Stimulated activated CD4-positive, alpha-beta T cell treated with anti-CD3 and anti-CD28 coated beads, Interleukin-4, amount 100 ng/mL, for 4 hours (primary cell): ENCODE results near the gene PNRC1.
A peak's percentile ranks its signal among the peaks of the same experiment; 100 is the strongest.
"Not testable (repeated sequence)": the region's sequence is repeated elsewhere in the genome, so short reads cannot be mapped to it uniquely, and the experiment has no call there.

Experiments used
- DNase-seq, 2 experiments: peaks; one replicate each; pipeline ENCODE4 v3.0.0-alpha.2; 2020

The PNRC1 gene

GRCh38 chr6:89063881-89064280 lies 16.7 kb upstream of the PNRC1 start:
- no peak for DNase-seq

DNA sequence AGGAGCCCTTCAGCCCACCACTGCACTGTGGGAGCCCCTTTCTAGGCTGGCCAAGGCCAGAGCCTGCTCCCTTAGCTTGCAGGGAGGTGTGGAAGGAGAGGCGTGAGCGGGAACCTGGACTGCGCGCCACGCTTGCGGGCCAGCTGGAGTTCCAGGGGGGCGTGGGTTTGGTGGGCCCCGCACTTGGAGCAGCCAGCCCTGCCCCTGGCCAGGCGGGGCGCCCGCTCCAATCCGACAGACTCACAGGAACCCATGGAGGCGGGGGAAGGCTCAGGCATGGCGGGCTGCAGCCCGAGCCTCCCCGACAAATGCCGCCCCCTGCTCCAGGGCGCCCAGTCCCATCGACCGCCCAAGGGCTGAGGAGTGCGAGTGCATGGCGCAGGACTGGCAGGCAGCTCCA lies 15.6 kb upstream of the PNRC1 start:
- not testable (repeated sequence) for DNase-seq

DNA sequence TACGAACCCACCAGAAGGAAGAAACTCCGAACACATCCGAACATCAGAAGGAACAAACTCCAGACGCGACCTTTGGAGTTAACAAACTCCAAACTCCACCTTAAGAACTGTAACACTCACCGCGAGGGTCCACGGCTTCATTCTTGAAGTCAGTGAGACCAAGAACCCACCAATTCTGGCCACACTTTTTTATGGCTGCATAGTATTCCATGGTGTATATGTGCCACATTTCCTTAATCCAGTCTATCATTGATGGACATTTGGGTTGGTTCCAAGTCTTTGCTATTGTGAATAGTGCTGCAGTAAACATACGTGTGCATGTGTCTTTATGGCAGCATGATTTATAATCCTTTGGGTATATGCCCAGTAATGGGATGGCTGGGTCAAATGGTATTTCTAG lies 14.4 kb upstream of the PNRC1 start:
- DNase-seq = not testable (repeated sequence)

GRCh38 chr6:89066940-89067646 lies 13.5 kb upstream of the PNRC1 start:
- no peak for DNase-seq

- DNase-seq = no peak
Observed at GRCh38 chr6:89067796-89068195, 12.8 kb upstream of the PNRC1 start.

DNA sequence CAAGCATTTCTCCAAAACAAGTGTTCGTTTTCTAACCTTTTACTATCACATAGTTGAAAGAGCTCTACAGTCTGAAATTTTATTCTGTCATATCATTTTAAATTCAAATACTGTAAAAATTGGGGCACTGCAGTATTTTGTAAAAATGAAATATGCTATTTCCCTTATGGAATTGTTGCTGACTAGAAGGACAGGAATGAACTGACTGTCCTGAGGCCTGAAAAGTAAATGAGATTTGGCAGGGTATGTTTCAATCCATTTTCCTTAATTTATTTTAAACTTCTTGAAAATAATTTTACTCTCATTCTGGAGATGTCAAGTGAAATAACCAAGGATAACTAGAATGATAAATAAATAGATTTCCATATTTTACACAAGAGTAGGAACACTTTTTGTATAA lies 11.9 kb upstream of the PNRC1 start:
- DNase-seq = no peak

GRCh38 chr6:89069536-89070163 lies 10.9 kb upstream of the PNRC1 start:
- no peak for DNase-seq

GRCh38 chr6:89071036-89071435 lies 9.5 kb upstream of the PNRC1 start:
- DNase-seq = no peak

DNA sequence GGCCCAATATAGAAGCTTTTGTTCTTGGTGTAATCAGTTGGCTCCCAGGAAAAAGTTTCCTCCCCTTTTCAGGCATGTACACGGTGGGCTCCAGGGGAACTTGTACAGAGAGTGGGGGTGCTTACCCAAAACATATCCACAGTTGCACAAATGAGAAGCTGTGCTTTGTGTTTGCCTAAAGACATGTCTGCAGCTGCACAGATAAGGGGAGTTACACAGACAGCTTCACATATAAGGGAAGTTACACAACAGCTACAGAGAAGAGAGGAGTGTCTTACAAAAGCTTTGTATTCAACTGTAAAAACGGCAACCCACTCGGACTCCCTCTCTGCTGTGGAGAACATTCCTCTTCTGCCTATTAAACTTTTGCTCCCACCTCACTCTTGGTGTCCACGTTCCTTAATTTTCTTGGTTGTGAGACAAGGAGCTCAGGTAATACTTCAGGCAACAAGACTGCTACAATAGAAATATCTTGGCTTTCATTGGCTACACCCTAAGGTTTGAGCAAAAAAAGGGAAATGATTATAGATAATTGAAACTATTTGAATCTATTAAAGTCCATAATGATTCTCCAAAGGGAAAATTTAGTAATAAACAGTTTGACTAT lies 7.4 kb upstream of the PNRC1 start:
- no peak for DNase-seq

DNA sequence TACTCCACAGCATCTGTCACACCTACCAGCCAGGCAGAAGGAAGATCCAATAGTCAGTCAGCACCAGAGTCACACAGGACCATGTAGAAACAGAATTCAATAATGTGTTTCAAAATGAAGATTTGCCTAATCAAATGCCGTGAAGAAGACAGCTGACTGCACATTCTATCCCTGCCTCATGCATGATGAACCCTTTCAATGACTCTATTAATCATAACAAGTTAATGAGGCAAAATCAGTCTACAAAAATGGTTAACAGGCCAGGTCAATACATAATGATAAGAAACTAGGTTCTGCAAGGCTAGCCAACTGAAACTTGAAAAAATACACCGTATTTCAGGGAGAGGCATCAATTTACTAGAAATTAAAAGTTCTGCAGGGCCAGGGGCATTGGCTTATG lies 6.7 kb upstream of the PNRC1 start:
- DNase-seq = no peak

DNA sequence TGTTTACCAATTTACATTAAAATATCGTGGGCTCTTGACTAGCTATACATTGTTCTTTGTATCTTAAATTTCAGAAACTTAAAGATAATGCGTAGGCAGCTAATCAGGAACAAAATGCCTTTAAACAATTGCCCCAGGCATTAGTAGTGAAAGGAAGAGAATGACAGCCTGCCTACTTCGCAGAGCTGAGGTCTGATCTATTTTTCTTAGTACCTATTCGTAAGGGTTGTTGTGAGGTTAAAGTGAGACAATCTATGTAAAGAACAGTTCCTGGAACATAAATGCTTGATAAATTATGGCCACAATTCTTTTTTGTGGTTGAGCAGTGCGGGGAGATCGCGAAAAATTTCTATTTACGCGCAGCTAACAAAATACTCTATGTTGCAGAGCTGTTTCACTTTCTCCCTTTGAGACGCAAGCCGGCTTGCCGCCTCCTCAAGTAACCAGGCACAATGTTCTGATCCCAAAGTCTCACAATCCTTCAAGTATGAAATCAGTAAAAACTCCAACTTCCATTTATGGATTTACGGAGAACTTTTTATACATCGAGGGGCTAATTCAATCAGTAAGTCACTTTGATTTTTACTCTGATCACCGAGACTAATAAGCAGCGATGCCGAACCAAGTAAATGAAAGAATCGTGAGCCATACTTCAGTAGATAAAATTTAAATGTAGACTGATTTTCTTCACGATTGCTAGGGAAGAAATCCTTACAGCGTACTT lies 878 bp upstream of the PNRC1 start:
- peak; percentile 12 to 42 for DNase-seq

GRCh38 chr6:89081129-89081422 lies 525 bp downstream of the PNRC1 start:
- DNase-seq = peak in 1 of 2 experiments; percentile 3

DNA sequence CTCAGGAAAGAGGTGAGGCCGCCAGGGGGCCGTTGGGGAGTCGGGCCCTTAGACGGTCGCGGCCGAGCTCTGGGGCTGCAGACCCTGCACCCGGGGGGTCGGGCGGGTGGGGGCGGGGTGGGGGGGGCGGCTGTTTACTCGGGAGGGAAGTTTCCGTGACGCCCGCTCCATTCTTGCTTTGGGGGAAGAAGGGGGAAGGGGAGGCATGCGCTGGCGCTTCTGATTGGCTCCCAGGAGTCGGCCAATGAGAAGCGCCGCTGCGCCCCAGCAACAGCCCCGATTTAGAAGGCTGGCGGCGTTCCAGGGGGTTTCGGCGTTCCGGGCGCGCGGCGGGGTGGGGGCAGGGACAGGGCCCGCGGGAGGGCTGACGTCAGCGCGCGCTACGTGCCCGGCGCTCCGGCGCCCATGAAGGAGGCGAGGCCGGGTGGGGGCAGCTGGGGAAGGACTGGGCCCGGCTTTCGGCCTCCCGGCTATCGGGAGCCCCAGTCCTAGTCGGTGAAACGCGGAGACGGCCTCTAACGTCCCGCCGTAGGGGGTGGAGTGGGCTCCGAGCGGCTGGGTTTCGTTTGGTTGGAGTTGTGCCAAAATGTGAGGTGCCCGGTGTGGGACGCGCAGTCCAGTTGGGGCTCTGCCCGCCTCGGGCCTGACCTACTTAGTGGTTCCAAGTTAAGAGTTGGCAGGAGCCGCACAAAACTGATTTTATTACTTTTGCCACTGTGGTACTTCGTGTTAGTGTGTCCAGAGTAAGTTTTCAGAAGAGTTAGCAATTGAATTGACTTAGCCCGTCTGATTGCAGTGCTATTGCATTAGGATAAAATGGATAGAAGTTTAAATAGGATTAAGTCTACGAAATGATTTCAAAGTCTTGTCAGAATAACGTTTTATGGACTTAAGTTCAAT lies 1.1 kb downstream of the PNRC1 start:
- peak; percentile 96 to 100 for DNase-seq

- no peak for DNase-seq
Observed at GRCh38 chr6:89082486-89082891, 1.9 kb downstream of the PNRC1 start.

GRCh38 chr6:89084542-89084941 lies 4.0 kb downstream of the PNRC1 start:
- no peak for DNase-seq

- no peak for DNase-seq
Observed at GRCh38 chr6:89084954-89085353, 4.4 kb downstream of the PNRC1 start.

GRCh38 chr6:89085409-89086205 lies 5.1 kb downstream of the PNRC1 start:
- DNase-seq = no peak

DNA sequence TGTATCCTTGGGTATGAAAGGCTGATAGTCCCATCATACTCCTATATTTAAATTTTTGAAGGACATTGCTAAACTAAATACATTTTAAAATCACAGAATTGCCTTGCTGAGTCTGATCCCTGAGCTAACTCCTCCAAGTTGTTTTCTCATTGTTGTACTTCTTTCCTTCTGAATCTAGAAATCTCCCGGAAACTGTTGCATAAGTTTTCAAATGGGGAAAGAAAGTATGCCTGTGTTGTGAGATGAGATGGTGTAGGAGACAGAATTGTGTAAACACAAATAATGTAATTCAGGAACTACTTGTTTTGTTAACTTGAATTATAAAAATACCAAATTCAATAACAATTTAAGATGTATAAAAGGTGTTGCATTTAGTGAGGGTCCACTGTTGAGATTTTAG lies 7.3 kb downstream of the PNRC1 start:
- no peak for DNase-seq

- no peak for DNase-seq
Observed at GRCh38 chr6:89098461-89098860, 17.9 kb downstream of the PNRC1 start.

- no peak for DNase-seq
Observed at GRCh38 chr6:89100114-89100513, 19.6 kb downstream of the PNRC1 start.

GRCh38 chr6:89110284-89110683 lies 29.7 kb downstream of the PNRC1 start:
- no peak for DNase-seq

- no peak for DNase-seq
Observed at GRCh38 chr6:89111933-89112332, 31.4 kb downstream of the PNRC1 start.
